Right lobe of liver (tissue), 6 donors: Measurements from ENCODE around the gene ST14. TPM values are rescaled to one million over a fixed set of nuclear protein-coding genes. Genes with fewer than 3 reads are reported as not detected.

Experiments
- ATAC-seq, 4 donors: fragments of 200-7000 bp; cut with Tn5 transposase; one replicate each; pipeline ENCODE4 v1.9.1; 2020; ENCODE audit warnings: mild to moderate bottlenecking in 4 of 4, moderate library complexity in 4 of 4
- DNase-seq, 3 donors: peaks; one replicate each; pipeline ENCODE4 v3.0.0-alpha.2; 2020
- H3K27ac ChIP-seq, 3 donors: fragments of 200-600 bp; one replicate each; pipeline ENCODE4 v1.8.0; 2022
- H3K27me3 ChIP-seq, 2 donors: fragments of 200-600 bp; one replicate each; pipeline ENCODE4 v1.8.0; 2022
- H3K36me3 ChIP-seq, 4 donors: fragments of 200-600 bp; sonication (generic) in 1 of 4; one replicate each; pipeline versions ENCODE4 v1.5.1 to v1.8.0; 2017 to 2022; ENCODE audit warnings: control low read depth in 1 of 4
- H3K4me1 ChIP-seq, 4 donors: fragments of 200-600 bp; sonication (generic) in 1 of 4; one replicate each; pipeline versions ENCODE4 v1.5.1 to v1.8.0; 2017 to 2022; ENCODE audit warnings: control low read depth in 1 of 4
- H3K4me3 ChIP-seq, 3 donors: fragments of 200-600 bp; one replicate each; pipeline ENCODE4 v1.8.0; 2022
- H3K9me3 ChIP-seq, 4 donors: fragments of 200-600 bp; sonication (generic) in 1 of 4; one replicate each; pipeline versions ENCODE4 v1.5.1 to v1.8.0; 2017 to 2022; ENCODE audit warnings: control low read depth in 1 of 4
- POLR2A ChIP-seq: fragments of 450-650 bp; IDR thresholded peaks from one replicate; pipeline ENCODE4 v1.6.1; 2017; ENCODE audit warnings: antibody characterized with exemption, mild to moderate bottlenecking
- WGBS: methylation state at CpG from one replicate; pipeline ENCODE4 v1.1.6; 2018; ENCODE audit warnings: low coverage, low lambda C conversion rate; ENCODE audit not compliant: insufficient coverage; ENCODE audit errors: missing lambda C conversion rate; 5-methylcytosine and 5-hydroxymethylcytosine counted together
- intact Hi-C, 2 donors: fragments of 100-400 bp; cut with DNase I; formaldehyde crosslinking; loops; one replicate each; pipeline versions ENCODE4 v1.11.2 to v1.14.1; 2022
- total RNA-seq, 6 experiments: library from RNA; depleted of rRNA in 2 of 6; stranded (reverse); fragments of >200 nt in 2 of 6; fragmentation: NEBNext Ultra II Directional in 3 of 6; extraction: Animal tissue kit (Norgen Biotek cat#: 25700) in 3 of 6; gene quantifications; one replicate each; pipeline versions ENCODE4 v1.1.0 to v1.2.4, GENCODE V29; 2016 to 2023
- TF ChIP-seq, protein P1 (sequence below), 4 donors: fragments of 200-600 bp in 3 of 4; fragments of 450-650 bp in 1 of 4; IDR thresholded peaks; one replicate each; pipeline versions ENCODE4 v1.5.1 to v1.8.0; 2016 to 2022; ENCODE audit warnings: antibody characterized with exemption in 4 of 4, mild to moderate bottlenecking in 2 of 4
- donor health status: DM: no; HTN: yes; CAD: no.
- donor health status: DM: no; HTN: no; CAD: no.
- donor health status: DM: no; HTN: no; CAD: no.
- donor health status: DM: no; HTN: yes; CAD: no.
- donor health status: DM: no; HTN: yes; CAD: no.

Gene ST14
- total RNA-seq, 6 experiments from 2014 or later, result 2.5 to 16.7 (median 10.8) TPM

GRCh38 chr11:130162733-130163132, 3.2 kb downstream of the ST14 start:
- DNase-seq (no peak), ATAC-seq (peak in 3 of 4 donors; percentile 4 to 31 (median 14))
- Histone ChIP-seq H3K27ac (no peak overlapping the region), H3K27me3 (no peaks in the 10 kb centered on the region), H3K9me3 (no peaks in the 10 kb centered on the region), H3K4me3 (no peak overlapping the region), H3K4me1 (peaks cover 0 to 21% (median 2%) of the 10 kb centered on the region in 4 donors), H3K36me3 (no peaks in the 10 kb centered on the region)
- 31% methylated on average over 3 of the region's 5 CpGs for WGBS
- intact Hi-C loops, result no loop called here
- TF ChIP-seq, protein P1, sequence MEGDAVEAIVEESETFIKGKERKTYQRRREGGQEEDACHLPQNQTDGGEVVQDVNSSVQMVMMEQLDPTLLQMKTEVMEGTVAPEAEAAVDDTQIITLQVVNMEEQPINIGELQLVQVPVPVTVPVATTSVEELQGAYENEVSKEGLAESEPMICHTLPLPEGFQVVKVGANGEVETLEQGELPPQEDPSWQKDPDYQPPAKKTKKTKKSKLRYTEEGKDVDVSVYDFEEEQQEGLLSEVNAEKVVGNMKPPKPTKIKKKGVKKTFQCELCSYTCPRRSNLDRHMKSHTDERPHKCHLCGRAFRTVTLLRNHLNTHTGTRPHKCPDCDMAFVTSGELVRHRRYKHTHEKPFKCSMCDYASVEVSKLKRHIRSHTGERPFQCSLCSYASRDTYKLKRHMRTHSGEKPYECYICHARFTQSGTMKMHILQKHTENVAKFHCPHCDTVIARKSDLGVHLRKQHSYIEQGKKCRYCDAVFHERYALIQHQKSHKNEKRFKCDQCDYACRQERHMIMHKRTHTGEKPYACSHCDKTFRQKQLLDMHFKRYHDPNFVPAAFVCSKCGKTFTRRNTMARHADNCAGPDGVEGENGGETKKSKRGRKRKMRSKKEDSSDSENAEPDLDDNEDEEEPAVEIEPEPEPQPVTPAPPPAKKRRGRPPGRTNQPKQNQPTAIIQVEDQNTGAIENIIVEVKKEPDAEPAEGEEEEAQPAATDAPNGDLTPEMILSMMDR (IDR thresholded peaks at IDR 0.05), result no peak
- no peak for TF ChIP-seq POLR2A

DNA sequence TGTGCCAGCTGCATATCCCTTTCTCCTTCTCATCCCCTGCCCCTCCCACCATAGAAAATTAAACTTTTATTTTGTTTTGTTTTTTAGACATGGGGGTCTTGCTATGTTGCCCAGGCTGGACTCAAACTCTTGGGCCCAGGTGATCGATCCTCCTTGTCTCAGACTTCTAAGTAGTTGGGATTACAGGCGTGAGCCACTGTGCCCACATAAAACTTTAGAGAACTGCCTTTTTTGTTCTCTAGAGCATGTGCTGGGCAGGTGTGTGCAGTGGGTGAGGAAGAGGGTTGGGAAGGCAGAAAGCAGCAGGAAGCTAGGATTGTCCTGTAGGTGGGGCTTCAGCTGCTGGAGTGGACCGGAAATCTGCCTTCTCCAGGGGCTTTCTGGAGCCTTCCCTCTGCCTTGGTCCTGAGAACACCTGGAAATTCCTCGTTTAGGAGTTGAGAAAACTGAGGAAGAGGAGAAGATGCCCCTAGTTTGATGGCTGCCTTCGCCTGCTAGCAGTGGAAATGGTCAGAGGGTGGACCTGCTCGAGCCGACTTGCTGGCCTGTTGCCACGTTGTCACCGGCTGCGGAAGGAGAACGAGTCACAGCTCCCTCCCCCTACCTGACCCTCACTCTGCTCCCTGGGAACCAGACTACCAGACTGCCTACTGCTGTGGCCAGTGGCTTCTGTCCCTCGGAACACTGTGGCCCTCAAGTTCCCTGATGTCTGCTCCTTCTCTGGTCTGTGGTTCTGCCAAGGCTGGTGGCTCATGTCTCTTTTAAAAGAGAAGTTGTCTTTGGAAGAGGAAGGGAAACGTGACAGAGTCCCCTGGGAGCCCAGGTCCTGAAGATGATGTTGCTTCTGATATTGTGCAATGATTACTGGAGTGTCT, 4.0 kb downstream of the ST14 start:
- Histone ChIP-seq H3K9me3 (no peaks in the 10 kb centered on the region), H3K27me3 (no peaks in the 10 kb centered on the region), H3K27ac (peak overlapping the region in 1 of 3 donors; percentile 42), H3K4me3 (peak overlapping the region; percentile 20 to 42 (median 25)), H3K36me3 (no peaks in the 10 kb centered on the region), H3K4me1 (peaks cover 0 to 21% (median 2%) of the 10 kb centered on the region in 4 donors)
- intact Hi-C loops, result no loop called here
- ATAC-seq, result peak; percentile 65 to 80 (median 69)
- TF ChIP-seq, protein P1 (IDR thresholded peaks at IDR 0.05), result peak in 3 of 4 donors; percentile 16 to 29 (median 18)
- no peak for TF ChIP-seq POLR2A
- 32% methylated on average over 9 of the region's 13 CpGs for WGBS
- peak in 1 of 3 donors; percentile 46 for DNase-seq

GRCh38 chr11:130164221-130164570, 4.6 kb downstream of the ST14 start:
- Histone ChIP-seq H3K9me3 (no peaks in the 10 kb centered on the region), H3K4me1 (peaks cover 0 to 21% (median 2%) of the 10 kb centered on the region in 4 donors), H3K4me3 (peak overlapping the region in 2 of 3 donors; percentile 20 to 42), H3K36me3 (no peaks in the 10 kb centered on the region), H3K27me3 (no peaks in the 10 kb centered on the region), H3K27ac (no peak overlapping the region)
- no peak for DNase-seq
- ATAC-seq, result peak in 1 of 4 donors; percentile 12
- no peak for TF ChIP-seq POLR2A
- TF ChIP-seq, protein P1 (IDR thresholded peaks at IDR 0.05), result no peak
- WGBS, result 23% methylated on average over 2 of the region's 2 CpGs
- intact Hi-C loops, result no loop called here

GRCh38 chr11:130165601-130166456, 6.2 kb downstream of the ST14 start:
- no peaks in the 10 kb centered on the region for H3K27me3 ChIP-seq
- no peak for DNase-seq
- H3K4me1 ChIP-seq, result peaks cover 0 to 14% (median 2%) of the 10 kb centered on the region in 4 donors
- no peaks in the 10 kb centered on the region for H3K36me3 ChIP-seq
- 81% methylated on average over 8 of the region's 9 CpGs for WGBS
- no peak overlapping the region for H3K4me3 ChIP-seq
- H3K9me3 ChIP-seq, result no peaks in the 10 kb centered on the region
- intact Hi-C loops, result no loop called here
- no peak for TF ChIP-seq POLR2A
- TF ChIP-seq, protein P1 (IDR thresholded peaks at IDR 0.05), result no peak
- H3K27ac ChIP-seq, result no peak overlapping the region
- no peak for ATAC-seq
